B cell (primary cell): Measurements from ENCODE around the gene AMDHD2. TPM values are rescaled to one million over a fixed set of nuclear protein-coding genes. Genes with fewer than 3 reads are reported as not detected.

ENCODE experiments used
- ATAC-seq: fragments of 200-7000 bp; cut with Tn5 transposase; one replicate; pipeline ENCODE4 v1.10.0; 2021; ENCODE audit warnings: low read depth, mild to moderate bottlenecking, moderate number of reproducible peaks, moderate library complexity
- CTCF ChIA-PET: fragments of 350-600 bp; sonication (Branson Sonifier 250); formaldehyde crosslinking; loops from one replicate; lab custom pipeline; 2021; ENCODE audit warnings: antibody characterized with exemption, inconsistent platforms; lab: Charles Lee
- POLR2A ChIA-PET: fragments of 350-600 bp; sonication (Branson Sonifier 250); formaldehyde crosslinking; loops from one replicate; lab custom pipeline; 2021; ENCODE audit warnings: antibody characterized with exemption; lab: Charles Lee
- DNase-seq: peaks from one replicate; pipeline ENCODE4 v3.0.0; 2013
- H2AFZ ChIP-seq: 2 replicates; pipeline ENCODE4 v1.6.1; 2012; ENCODE audit warnings: mild to moderate bottlenecking, low read depth, low read length; ENCODE audit not compliant: insufficient read depth, poor library complexity, severe bottlenecking
- H3K27ac ChIP-seq, 2 donors: 1 replicate in 1 of 2; 2 replicates in 1 of 2; pipeline ENCODE4 v1.5.1; 2012 to 2013; ENCODE audit warnings: low read length in 2 of 2, mild to moderate bottlenecking in 2 of 2, moderate library complexity in 1 of 2
- H3K27me3 ChIP-seq, 4 experiments: fragments of 200-600 bp in 1 of 4; sonication (generic) in 1 of 4; replicated peaks in 1 of 4; 1 replicate in 2 of 4; 2 replicates in 2 of 4; pipeline versions ENCODE4 v1.6.1 to v1.7.0; 2013 to 2016; ENCODE audit warnings: low read length in 3 of 4, mild to moderate bottlenecking in 2 of 4, mixed read lengths in 1 of 4, moderate library complexity in 1 of 4; ENCODE audit not compliant: insufficient read depth in 4 of 4, control insufficient read depth in 3 of 4; ENCODE audit errors: control extremely low read depth in 1 of 4
- H3K36me3 ChIP-seq, 2 experiments: replicated peaks in 1 of 2; 1 replicate in 1 of 2; 2 replicates in 1 of 2; pipeline versions ENCODE4 v1.6.1 to v1.7.1; 2013; ENCODE audit warnings: low read length in 1 of 2; ENCODE audit not compliant: insufficient read depth in 2 of 2, control insufficient read depth in 1 of 2; ENCODE audit errors: control extremely low read depth in 1 of 2, extremely low read depth in 1 of 2
- H3K4me1 ChIP-seq, 2 donors: fragments of 200-600 bp in 1 of 2; sonication (generic) in 1 of 2; 1 replicate in 1 of 2; 2 replicates in 1 of 2; pipeline versions ENCODE4 v1.5.1 to v1.6.1; 2013 to 2017; ENCODE audit warnings: low read length in 2 of 2; ENCODE audit not compliant: control insufficient read depth in 2 of 2, insufficient read depth in 2 of 2
- H3K4me2 ChIP-seq: replicated peaks from 2 replicates; pipeline ENCODE3; 2012; ENCODE audit warnings: mild to moderate bottlenecking, low read depth, low read length; ENCODE audit not compliant: poor library complexity, severe bottlenecking
- H3K4me3 ChIP-seq, 5 experiments: fragments of 200-600 bp in 1 of 5; sonication (generic) in 1 of 5; 1 replicate in 3 of 5; 2 replicates in 2 of 5; pipeline versions ENCODE4 v1.5.1 to v1.7.0; 2011 to 2016; ENCODE audit warnings: low read length in 4 of 5, mild to moderate bottlenecking in 4 of 5, low read depth in 2 of 5, control low read depth in 1 of 5, moderate library complexity in 1 of 5; ENCODE audit not compliant: insufficient read depth in 1 of 5; ENCODE audit errors: control extremely low read depth in 1 of 5, extremely low read depth in 1 of 5
- H3K79me2 ChIP-seq: fragments of 200-600 bp; sonication (generic); one replicate; pipeline ENCODE4 v1.6.0; 2016; ENCODE audit warnings: low read length; ENCODE audit not compliant: control insufficient read depth, insufficient read depth
- H3K9ac ChIP-seq: fragments of 200-600 bp; sonication (generic); 2 replicates; pipeline ENCODE4 v1.6.1; 2017; ENCODE audit warnings: mild to moderate bottlenecking, low read length, moderate library complexity
- H3K9me3 ChIP-seq, 3 donors: one replicate each; pipeline versions ENCODE4 v1.6.1 to v1.7.1; 2013; ENCODE audit warnings: low read length in 2 of 3; ENCODE audit not compliant: control insufficient read depth in 2 of 3, insufficient read depth in 1 of 3; ENCODE audit errors: control extremely low read depth in 1 of 3
- H4K20me1 ChIP-seq: 2 replicates; pipeline ENCODE4 v1.6.0; 2012; ENCODE audit warnings: mild to moderate bottlenecking, low read length; ENCODE audit not compliant: insufficient read depth, control insufficient read depth, poor library complexity, severe bottlenecking
- H3K27ac Mint-ChIP-seq: one replicate; pipeline ENCODE4 v1.8.0; 2021; ENCODE audit warnings: mixed read lengths
- H3K27me3 Mint-ChIP-seq: one replicate; pipeline ENCODE4 v1.8.0; 2021; ENCODE audit warnings: mixed read lengths
- H3K4me1 Mint-ChIP-seq: one replicate; pipeline ENCODE4 v1.8.0; 2021; ENCODE audit warnings: mixed read lengths
- H3K4me3 Mint-ChIP-seq: one replicate; pipeline ENCODE4 v1.8.0; 2021; ENCODE audit warnings: mixed read lengths
- H3K9me3 Mint-ChIP-seq: one replicate; pipeline ENCODE4 v1.8.0; 2022; ENCODE audit warnings: mixed read lengths; ENCODE audit not compliant: insufficient read depth
- CTCF ChIP-seq: fragments of 200-600 bp; IDR thresholded peaks from one replicate; pipeline ENCODE4 v1.8.0; 2022; ENCODE audit warnings: antibody characterized with exemption, mild to moderate bottlenecking
- EZH2 ChIP-seq: IDR thresholded peaks from 2 replicates; pipeline ENCODE4 v1.6.1; 2012; ENCODE audit warnings: borderline replicate concordance, low read depth, mild to moderate bottlenecking, moderate library complexity, low read length; ENCODE audit not compliant: insufficient read depth, poor library complexity, severe bottlenecking
- WGBS: methylation state at CpG from one replicate; pipeline ENCODE4 v1.1.5; 2013; ENCODE audit warnings: missing lambda C conversion rate; ENCODE audit not compliant: insufficient coverage; 5-methylcytosine and 5-hydroxymethylcytosine counted together
- intact Hi-C: fragments of 100-400 bp; cut with micrococcal nuclease; formaldehyde crosslinking; loops from one replicate; pipeline ENCODE4 v1.10.0; 2022
- polyA plus RNA-seq: library from polyadenylated mRNA; depleted of rRNA; stranded (reverse); fragments of >200 nt; gene quantifications from 2 replicates; pipeline ENCODE4 v1.2.3, GENCODE V29; 2012
- total RNA-seq, 2 donors: library from RNA; stranded (reverse); fragments of 120-200 nt in 1 of 2; gene quantifications; 1 replicate in 1 of 2; 2 replicates in 1 of 2; pipeline versions ENCODE4 v1.2.3 to v1.2.4, GENCODE V29; 2013 to 2022

Gene AMDHD2
- total and polyA plus RNA-seq, 2 donors (not counting 1 experiment from before 2014, with no cell fraction given) = 133 to 209 TPM

GRCh38 chr16:2505695-2506094, 14.5 kb upstream of the AMDHD2 start:
- Histone ChIP-seq H3K36me3 (no peaks in the 10 kb centered on the region), H2AFZ (no peak overlapping the region), H3K27me3 (no peaks in the 10 kb centered on the region), H3K9me3 (no peaks in the 10 kb centered on the region), H3K79me2 (peaks cover 26% of the 10 kb centered on the region), H3K9ac (no peak overlapping the region), H3K27ac (peak overlapping the region; percentile 14 to 61), H3K4me3 (no peak overlapping the region), H4K20me1 (no peaks in the 10 kb centered on the region), H3K4me2 (no peak overlapping the region), H3K4me1 (peaks cover 44 to 53% of the 10 kb centered on the region in 2 donors)
- intact Hi-C loops = loop anchor here (5.0 to 10.0 kb wide), 2 partner anchors 253 to 481 kb away; partner anchors contain the start of genes ECI1 and NHERF2
- DNase-seq (no peak), ATAC-seq (no peak)
- POLR2A ChIA-PET = no interaction called here
- Mint-ChIP-seq H3K27ac (peak overlapping the region; percentile 70), H3K9me3 (no peaks in the 10 kb centered on the region), H3K27me3 (no peaks in the 10 kb centered on the region), H3K4me3 (no peak overlapping the region), H3K4me1 (peaks cover 50% of the 10 kb centered on the region)
- WGBS = 97% methylated on average over 13 of the region's 14 CpGs
- TF ChIP-seq EZH2 = no peak
- TF ChIP-seq CTCF = no peak
- CTCF ChIA-PET = interaction anchor here (1.4 kb wide), 2 partner anchors 10 to 15 kb away, joined by 3 to 4 read pairs; partner anchors contain the start of gene AMDHD2

- Histone ChIP-seq H3K27me3 (no peaks in the 10 kb centered on the region), H3K4me1 (peaks cover 54 to 60% of the 10 kb centered on the region in 2 donors), H3K79me2 (peaks cover 26% of the 10 kb centered on the region), H3K36me3 (no peaks in the 10 kb centered on the region), H3K9me3 (no peaks in the 10 kb centered on the region), H3K4me3 (peak overlapping the region in 2 of 5 experiments; percentile 1 to 12), H3K4me2 (peak overlapping the region; percentile 76), H3K9ac (peak overlapping the region; percentile 38), H3K27ac (peak overlapping the region; percentile 83 to 100), H2AFZ (peak overlapping the region; percentile 48), H4K20me1 (no peaks in the 10 kb centered on the region)
- Mint-ChIP-seq H3K27ac (peak overlapping the region; percentile 93), H3K27me3 (no peaks in the 10 kb centered on the region), H3K4me3 (peak overlapping the region; percentile 56), H3K9me3 (no peaks in the 10 kb centered on the region), H3K4me1 (peaks cover 60% of the 10 kb centered on the region)
- whole genome bisulfite sequencing = 9% methylated on average over 14 of the region's 14 CpGs
- ATAC-seq (peak; percentile 91), DNase-seq (peak; percentile 89)
- intact Hi-C loops = loop anchor here (1.0 to 10.0 kb wide), 4 partner anchors 13 to 482 kb away; partner anchors contain the start of genes AMDHD2, ECI1 and NHERF2
- TF ChIP-seq CTCF (peak; percentile 64), EZH2 (no peak)
- CTCF ChIA-PET = interaction anchor here (0.7 to 2.2 kb wide), 10 partner anchors 8 to 256 kb away, joined by 3 to 11 read pairs (median 4); partner anchors contain the start of genes AMDHD2, ECI1 and PDPK1
- POLR2A ChIA-PET = interaction anchor here (1.4 kb wide), 1 partner anchor 13 kb away, joined by 19 read pairs; the partner anchor contains the start of gene AMDHD2
Measured at GRCh38 chr16:2507052-2507659, 13.0 kb upstream of the AMDHD2 start.
